Right lobe of liver (tissue), 4 donors: ENCODE data around the gene TTR.

ENCODE experiments used
- CTCF ChIP-seq, 4 donors: fragments of 200-600 bp in 3 of 4; fragments of 450-650 bp in 1 of 4; IDR thresholded peaks; one replicate each; pipeline versions ENCODE4 v1.5.1 to v1.8.0; 2016 to 2022; ENCODE audit warnings: antibody characterized with exemption in 4 of 4, mild to moderate bottlenecking in 2 of 4
- POLR2A ChIP-seq: fragments of 450-650 bp; IDR thresholded peaks from one replicate; pipeline ENCODE4 v1.6.1; 2017; ENCODE audit warnings: antibody characterized with exemption, mild to moderate bottlenecking
- donor health status: DM: no; HTN: no; CAD: no.
- donor health status: DM: no; HTN: no; CAD: no.
- donor health status: DM: no; HTN: yes; CAD: no.

GRCh38 chr18:31606265-31606664, 14.6 kb downstream of the TTR start:
- TF ChIP-seq CTCF (IDR thresholded peaks at IDR 0.05) (no peak), POLR2A (no peak)
